GM19025 (cell line): Measurements from ENCODE around the gene UBE2I.

Experiments
- ATAC-seq: cut with Tn5 transposase; IDR thresholded peaks from one replicate; pipeline ENCODE4 v1.9.1; 2021; ENCODE audit warnings: mild to moderate bottlenecking, low read depth, moderate library complexity; ENCODE audit not compliant: unreplicated experiment

Gene UBE2I

GRCh38 chr16:1277151-1277598 is 32.3 kb upstream of the UBE2I start:
- no peak for ATAC-seq

- ATAC-seq, result no peak
Measured at GRCh38 chr16:1277617-1278282, 31.7 kb upstream of the UBE2I start.

DNA sequence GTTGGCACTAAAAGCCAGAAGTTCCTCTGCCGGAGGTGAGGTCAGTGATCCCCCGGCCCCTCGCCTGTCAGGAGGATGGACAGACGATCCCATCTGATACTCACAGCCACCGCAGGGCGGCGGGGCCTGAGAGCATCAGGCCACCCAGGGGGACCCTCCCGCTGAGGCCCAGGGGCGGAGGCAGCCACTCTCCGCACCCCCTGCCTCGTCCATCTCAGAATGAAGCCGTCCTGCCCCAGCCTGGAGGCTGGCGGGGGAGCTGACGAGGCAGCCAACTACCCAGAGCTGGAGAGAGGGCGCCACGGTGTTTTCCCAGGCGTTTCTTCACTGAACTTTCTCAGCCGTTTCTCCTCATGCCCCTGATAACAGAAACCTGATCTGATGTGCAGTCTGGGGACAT is 31.0 kb upstream of the UBE2I start:
- no peak for ATAC-seq

- ATAC-seq, result no peak
Measured at GRCh38 chr16:1279081-1279944, 30.1 kb upstream of the UBE2I start.

GRCh38 chr16:1279945-1280589 is 29.4 kb upstream of the UBE2I start:
- no peak for ATAC-seq

DNA sequence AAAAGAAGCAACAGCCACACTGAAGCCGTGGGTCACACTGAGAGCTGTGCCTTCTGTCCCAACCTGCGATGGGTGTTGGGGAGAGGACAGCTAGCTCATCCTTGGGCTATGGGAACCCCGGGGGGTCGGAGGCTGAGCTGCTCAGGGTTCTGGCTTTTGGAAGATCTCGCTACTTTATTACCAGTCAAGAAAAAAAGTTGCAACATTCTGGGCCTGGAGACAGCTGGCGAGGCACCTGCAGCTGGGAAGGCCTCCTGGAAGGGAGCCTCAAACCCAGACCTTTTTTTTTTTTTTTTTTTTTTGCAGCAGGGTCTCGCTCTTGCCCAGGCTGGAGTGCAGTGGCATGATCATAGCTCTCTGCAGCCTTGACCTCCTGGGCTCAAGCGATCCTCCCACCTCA is 28.7 kb upstream of the UBE2I start:
- no peak for ATAC-seq

GRCh38 chr16:1281517-1281916 is 27.9 kb upstream of the UBE2I start:
- ATAC-seq, result no peak

DNA sequence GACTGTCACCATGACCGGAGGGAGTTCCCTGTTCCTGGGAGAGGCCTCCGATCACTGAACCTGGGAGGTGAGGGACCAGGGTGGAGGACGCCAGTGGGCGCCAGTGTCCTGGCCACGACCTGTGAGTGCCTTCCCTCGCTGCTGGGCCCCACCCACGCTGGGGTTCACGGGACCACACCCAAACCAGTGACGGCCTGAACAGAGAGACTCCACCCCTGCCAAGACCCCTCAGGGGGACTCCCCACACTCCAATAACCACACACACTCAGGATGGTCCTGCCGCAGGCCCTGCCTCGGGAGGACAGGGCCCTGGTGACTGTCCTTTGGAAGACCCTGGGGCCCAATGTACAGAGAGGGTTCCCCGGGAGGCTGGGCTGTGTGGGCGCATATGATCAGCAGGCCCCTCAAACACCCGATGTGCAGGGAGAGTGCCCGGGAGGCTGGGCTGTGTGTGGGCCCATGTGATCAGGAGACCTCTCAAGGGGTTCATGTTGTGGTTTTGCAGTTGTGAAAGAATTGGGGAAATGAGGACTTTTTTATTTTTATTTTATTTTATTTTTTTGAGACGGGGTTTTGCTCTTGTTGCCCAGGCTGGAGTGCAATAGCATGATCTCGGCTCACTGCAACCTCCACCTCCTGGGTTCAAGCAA is 27.0 kb upstream of the UBE2I start:
- no peak for ATAC-seq

DNA sequence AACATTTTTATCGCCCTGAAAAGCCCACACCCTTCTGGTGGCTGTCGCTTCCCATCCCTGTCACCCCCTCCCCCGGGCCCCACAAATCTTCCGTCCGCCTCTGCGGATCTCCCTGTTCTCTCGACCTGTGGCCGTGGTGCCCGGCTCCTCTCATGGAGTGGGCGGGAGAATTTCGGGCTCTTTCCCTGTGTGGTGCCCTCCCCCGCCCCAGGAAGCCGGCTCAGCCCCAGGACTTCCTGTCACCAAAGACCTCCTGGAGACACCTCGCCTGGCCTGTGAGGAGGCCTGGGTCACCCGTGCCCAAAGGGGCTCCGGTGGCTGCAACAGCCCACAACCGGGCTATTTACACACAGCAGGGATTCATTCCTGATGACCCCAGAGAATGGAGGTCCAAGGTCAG is 26.1 kb upstream of the UBE2I start:
- no peak for ATAC-seq

DNA sequence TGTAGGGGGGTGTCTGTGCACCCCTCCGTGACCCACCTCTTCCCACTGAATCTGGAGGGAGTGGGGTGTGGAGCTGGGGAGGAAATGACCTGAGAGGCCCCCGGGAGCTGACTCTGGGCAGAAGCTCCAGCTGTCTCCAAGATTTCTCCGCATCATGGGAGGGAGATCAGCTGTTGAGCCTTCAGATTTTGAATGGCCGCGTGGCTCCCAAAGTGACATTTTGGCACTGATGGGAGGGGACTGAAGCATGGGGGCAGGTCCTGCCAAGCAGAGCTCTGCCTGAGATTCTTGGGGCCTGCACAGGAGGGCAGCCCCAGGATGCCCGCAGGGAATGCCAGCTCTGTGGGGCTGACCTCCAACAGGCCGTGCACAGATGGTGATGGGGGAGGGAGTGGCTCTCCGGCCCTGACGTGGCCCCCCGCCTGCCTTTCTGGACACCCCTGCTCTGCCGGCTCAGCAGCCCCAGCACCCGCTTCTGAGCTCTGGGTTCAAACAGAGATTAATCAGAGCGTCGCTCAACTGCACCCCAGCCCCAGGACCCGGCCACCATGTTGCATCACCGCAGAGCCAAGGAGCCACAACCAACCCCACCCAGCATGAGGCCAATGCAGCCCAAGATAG is 25.3 kb upstream of the UBE2I start:
- no peak for ATAC-seq

- ATAC-seq, result no peak
Measured at GRCh38 chr16:1285669-1286512, 23.5 kb upstream of the UBE2I start.

GRCh38 chr16:1286513-1287094 is 22.8 kb upstream of the UBE2I start:
- no peak for ATAC-seq

DNA sequence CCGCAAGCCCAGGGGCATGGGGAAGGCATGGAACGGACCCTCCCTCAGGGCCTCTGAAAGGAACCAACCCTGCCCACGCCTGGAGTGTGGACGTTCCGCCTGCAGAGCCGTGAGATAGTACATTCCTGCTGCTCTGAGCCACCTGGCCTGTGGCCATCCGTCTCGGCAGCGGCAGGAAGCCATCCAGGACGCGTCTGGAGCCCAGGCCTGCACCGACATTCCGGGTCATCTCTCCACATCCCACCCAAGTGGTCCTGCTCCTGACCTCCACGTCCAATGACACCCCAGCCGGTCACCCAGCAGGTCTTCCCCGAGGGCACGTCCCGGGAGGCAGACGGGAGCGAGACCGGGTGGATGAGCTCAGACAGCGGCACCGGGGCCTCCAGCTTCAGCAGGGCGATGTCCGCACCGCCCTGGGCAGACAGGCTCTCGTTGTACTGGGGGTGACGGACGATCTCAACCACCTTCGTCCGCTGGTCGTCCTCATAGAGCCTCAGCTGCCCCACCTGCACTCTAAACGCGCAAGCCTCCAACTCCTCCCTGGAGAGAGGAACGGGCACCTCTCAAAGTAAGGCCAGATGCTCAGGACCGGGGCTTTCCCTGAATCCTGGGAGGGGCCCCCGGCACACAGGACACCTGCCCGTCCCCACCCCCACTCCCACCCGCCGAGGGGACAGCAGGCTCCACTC is 21.3 kb upstream of the UBE2I start:
- no peak for ATAC-seq

DNA sequence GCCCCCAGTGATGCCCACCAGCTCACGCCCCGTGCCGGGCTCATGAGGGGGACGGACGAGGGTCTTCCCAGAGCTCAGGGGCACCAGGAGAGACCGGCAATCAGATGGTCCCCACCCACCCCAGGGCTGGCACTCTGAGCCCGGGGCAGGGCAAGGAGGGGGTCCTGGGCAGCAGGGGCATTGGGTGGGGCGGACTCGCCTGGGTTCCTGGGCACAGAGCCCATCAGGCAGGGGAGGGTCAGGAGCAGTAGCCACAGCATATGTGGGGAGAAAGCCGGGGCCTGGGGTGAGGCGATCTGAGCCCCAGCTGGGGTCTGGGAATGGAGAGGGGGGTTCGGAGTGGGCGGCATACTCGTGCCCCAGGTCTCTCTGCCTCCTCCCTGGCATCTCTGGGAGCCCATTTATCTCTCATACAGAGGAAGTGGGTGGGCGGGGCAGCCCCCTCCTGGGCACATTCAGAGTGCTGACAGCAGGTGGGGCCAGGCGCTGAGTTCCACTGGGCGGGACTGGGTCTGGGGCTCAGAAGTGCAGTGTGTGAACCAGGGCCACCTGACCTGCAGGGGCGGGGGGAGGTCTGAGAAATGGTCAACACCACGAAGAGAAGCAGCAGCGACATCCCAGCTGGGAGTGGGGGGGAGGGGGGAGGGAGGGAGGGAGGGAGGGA is 20.5 kb upstream of the UBE2I start:
- no peak for ATAC-seq

- ATAC-seq, result no peak
Measured at GRCh38 chr16:1289477-1289866, 20.0 kb upstream of the UBE2I start.

DNA sequence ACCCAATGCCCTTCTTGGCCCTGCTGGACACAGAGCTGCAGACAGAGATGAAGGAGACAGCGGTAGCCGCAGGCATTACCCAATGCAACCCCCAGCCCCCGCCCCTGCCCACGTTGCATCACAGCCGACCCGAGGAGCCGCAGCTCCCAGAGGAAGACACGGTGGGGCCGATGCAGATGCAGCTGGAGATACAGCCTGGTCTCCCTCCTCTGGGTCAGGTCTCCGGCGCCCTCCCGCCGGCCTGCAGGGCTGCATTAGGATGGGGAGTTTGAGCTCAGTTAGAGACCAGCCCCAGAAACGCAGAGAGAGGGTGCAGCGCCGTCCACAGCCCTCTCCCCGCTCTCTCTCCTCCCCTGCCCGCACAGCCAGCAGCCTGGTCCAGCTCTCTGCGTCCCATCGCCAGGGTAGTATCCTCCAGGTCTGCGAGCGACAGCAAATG is 19.4 kb upstream of the UBE2I start:
- no peak for ATAC-seq

DNA sequence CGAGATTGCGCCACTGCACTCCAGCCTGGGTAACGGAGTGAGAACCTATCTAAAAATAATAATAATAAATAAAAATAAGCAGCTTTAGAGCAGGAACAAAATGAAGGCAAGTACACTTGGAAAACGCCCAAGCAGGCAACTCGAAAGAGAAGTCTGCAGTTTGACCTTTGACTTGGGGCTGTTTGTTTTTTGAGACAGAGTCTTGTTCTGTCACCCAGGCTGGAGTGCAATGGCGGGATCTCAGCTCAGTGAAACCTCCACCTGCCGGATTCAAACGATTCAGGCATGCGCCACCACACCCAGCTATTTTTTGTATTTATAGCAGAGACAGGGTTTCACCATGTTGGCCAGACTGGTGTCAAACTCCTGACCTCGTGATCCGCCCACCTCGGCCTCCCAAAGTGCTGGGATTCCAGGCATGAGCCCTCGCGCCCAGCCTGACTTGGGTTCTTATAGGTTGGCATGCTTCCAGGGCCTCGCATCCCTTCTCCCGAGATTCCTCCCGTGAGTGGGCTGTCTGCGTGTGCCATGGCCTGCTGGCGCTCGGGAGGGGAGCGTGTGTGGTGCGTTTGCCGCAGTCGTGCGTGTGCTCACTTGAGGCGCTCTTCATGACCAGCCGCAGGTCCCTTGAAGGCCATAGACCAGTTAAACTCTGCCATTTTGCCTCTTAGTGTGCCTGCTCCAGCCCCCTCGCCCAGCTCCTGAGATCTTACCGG is 18.4 kb upstream of the UBE2I start:
- no peak for ATAC-seq

DNA sequence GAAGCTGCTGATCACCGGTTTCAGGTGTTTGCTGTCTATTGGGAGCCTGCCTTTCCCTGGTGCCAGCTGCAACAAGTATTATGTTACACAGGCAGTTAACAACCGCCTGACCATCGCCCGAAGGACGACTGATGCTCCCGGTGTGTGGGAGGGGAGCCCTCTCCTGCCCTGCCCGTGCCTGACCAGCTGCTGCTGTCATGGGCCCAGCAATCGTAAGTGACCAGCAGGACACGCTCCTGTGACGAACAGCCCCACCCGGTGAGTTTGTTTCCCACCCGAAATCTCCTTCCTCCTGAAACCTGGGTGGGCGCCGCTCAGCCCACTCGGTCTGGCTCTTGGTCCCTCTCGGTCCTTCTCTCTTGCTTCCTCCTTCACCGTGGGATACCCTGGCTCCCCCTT is 17.9 kb upstream of the UBE2I start:
- ATAC-seq, result no peak
